ENCODE results near the gene SDK1. TPM values are rescaled to one million over a fixed set of nuclear protein-coding genes. Genes with fewer than 3 reads are reported as not detected.
A peak's percentile ranks its signal among the peaks of the same experiment; 100 is the strongest.

SDK1 gene
- total RNA-seq, 1 donor from 2014 or later = 1.3 TPM

DNA sequence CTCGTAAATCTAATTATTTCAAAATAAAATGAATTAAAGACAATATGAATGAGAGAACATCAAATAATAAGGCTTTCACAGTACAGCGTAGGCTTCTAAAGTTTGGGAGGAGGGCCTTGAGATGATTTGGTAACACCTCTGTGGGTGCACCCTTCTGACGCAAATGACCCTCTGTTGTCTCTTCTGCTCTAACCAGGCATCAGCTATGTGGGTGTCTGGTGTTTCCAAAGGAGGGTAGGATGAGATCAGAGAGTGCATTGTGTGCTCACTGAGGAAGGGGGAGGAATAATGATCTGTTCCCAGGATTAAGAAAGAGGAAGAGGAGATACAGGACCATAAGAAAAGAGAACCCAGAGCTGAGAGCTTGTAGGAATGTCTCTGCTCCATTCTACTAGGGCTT lies 420.4 kb downstream of the SDK1 start:
- Mint-ChIP-seq H3K9me3 (no peaks in the 10 kb centered on the region), H3K36me3 (ENCODE audit: low read depth) (no peaks in the 10 kb centered on the region), H3K4me1 (no peaks in the 10 kb centered on the region), H3K27me3 (peaks cover 2% of the 10 kb centered on the region), H3K4me3 (no peak overlapping the region), H3K27ac (no peak overlapping the region)
- CTCF ChIA-PET = no interaction called here
- ATAC-seq (ENCODE audit: low read depth) = no peak
- intact Hi-C loops (cut with micrococcal nuclease) = loop anchor here (5.0 kb wide), 2 partner anchors 419 to 834 kb away; partner anchors contain the start of gene SDK1
- POLR2A ChIA-PET = no interaction called here
- TF ChIP-seq, protein P1, sequence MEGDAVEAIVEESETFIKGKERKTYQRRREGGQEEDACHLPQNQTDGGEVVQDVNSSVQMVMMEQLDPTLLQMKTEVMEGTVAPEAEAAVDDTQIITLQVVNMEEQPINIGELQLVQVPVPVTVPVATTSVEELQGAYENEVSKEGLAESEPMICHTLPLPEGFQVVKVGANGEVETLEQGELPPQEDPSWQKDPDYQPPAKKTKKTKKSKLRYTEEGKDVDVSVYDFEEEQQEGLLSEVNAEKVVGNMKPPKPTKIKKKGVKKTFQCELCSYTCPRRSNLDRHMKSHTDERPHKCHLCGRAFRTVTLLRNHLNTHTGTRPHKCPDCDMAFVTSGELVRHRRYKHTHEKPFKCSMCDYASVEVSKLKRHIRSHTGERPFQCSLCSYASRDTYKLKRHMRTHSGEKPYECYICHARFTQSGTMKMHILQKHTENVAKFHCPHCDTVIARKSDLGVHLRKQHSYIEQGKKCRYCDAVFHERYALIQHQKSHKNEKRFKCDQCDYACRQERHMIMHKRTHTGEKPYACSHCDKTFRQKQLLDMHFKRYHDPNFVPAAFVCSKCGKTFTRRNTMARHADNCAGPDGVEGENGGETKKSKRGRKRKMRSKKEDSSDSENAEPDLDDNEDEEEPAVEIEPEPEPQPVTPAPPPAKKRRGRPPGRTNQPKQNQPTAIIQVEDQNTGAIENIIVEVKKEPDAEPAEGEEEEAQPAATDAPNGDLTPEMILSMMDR (IDR thresholded peaks at IDR 0.05) = no peak
- DNase-seq = no peak

- DNase-seq (peak; percentile 18), ATAC-seq (ENCODE audit: low read depth) (peak; percentile 64)
- H3K9me3 Mint-ChIP-seq = no peaks in the 10 kb centered on the region
- no peak overlapping the region for H3K4me3 Mint-ChIP-seq
- ChIA-PET POLR2A (no interaction called here), CTCF (no interaction called here)
- TF ChIP-seq, protein P1 (IDR thresholded peaks at IDR 0.05) = no peak
- no peaks in the 10 kb centered on the region for H3K4me1 Mint-ChIP-seq
- intact Hi-C loops (cut with micrococcal nuclease) = loop anchor here (5.0 kb wide), 2 partner anchors 420 to 835 kb away; partner anchors contain the start of gene SDK1
- H3K36me3 Mint-ChIP-seq (ENCODE audit: low read depth) = no peaks in the 10 kb centered on the region
- no peak overlapping the region for H3K27ac Mint-ChIP-seq
- peaks cover 2% of the 10 kb centered on the region for H3K27me3 Mint-ChIP-seq
Measured at GRCh38 chr7:3722396-3722922, 421.4 kb downstream of the SDK1 start.

GRCh38 chr7:3725155-3726059 lies 424.4 kb downstream of the SDK1 start:
- no peaks in the 10 kb centered on the region for H3K4me1 Mint-ChIP-seq
- H3K27ac Mint-ChIP-seq = no peak overlapping the region
- no peak overlapping the region for H3K4me3 Mint-ChIP-seq
- POLR2A ChIA-PET = no interaction called here
- DNase-seq = no peak
- no peaks in the 10 kb centered on the region for H3K9me3 Mint-ChIP-seq
- H3K36me3 Mint-ChIP-seq (ENCODE audit: low read depth) = no peaks in the 10 kb centered on the region
- TF ChIP-seq, protein P1 (IDR thresholded peaks at IDR 0.05) = no peak
- peaks cover 2% of the 10 kb centered on the region for H3K27me3 Mint-ChIP-seq
- CTCF ChIA-PET = no interaction called here
- intact Hi-C loops (cut with micrococcal nuclease) = no loop called here
- no peak for ATAC-seq (ENCODE audit: low read depth)

DNA sequence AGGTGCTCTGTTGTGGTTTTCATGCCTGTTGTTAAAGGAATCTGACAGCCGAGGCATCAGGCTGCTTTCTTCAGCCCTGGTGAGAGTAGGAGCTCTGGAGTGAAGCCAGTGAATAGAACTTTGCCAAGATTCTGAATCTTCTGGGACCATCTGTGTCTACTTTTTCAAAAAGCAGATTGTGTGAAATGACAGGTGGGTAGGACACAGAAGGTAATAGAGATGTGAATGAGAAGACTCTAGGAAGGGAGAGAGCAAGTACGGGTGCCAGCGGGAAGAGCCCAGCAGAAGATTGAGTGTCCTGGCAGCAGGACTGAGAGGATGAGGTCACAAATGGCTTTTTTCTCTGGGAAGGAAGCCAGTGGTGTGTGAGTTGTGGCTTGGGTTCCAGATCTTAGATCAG lies 429.2 kb downstream of the SDK1 start:
- Mint-ChIP-seq H3K4me1 (no peaks in the 10 kb centered on the region), H3K4me3 (no peak overlapping the region), H3K9me3 (no peaks in the 10 kb centered on the region), H3K27me3 (peaks cover 2% of the 10 kb centered on the region), H3K27ac (no peak overlapping the region), H3K36me3 (ENCODE audit: low read depth) (no peaks in the 10 kb centered on the region)
- POLR2A ChIA-PET = no interaction called here
- ATAC-seq (ENCODE audit: low read depth) (no peak), DNase-seq (no peak)
- CTCF ChIA-PET = no interaction called here
- TF ChIP-seq, protein P1 (IDR thresholded peaks at IDR 0.05) = no peak
- intact Hi-C loops (cut with micrococcal nuclease) = no loop called here

DNA sequence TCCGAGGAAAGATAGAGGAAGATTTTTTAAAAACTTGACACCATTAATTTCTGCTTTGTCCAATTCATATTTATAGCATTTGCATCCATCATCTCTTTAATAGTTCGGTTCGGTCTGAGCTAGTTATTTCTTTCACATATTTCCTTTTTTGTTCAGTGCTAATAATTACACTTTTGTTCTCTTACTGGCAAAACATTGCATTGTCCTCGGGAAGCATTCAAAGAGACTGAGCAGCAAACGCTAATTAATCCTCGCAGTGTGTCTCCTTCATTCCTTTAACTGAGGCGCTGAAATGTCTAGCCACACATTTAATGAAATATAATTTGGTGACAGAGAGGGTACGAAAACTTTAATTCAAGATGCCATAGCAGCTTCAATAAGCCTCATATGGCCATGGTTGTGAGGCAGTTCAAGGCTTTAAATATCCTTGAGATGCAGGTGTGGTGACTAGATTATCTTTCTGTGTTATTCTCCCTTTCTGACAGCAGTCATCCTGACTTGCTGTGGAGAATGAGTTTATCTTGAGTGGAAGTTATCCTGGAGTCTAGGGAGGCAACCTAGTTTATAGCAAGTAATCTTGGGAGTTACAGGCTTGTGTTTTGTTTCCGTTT lies 431.4 kb downstream of the SDK1 start:
- POLR2A ChIA-PET = no interaction called here
- Mint-ChIP-seq H3K4me3 (no peak overlapping the region), H3K27ac (no peak overlapping the region), H3K9me3 (no peaks in the 10 kb centered on the region), H3K36me3 (ENCODE audit: low read depth) (no peaks in the 10 kb centered on the region), H3K4me1 (no peaks in the 10 kb centered on the region), H3K27me3 (no peaks in the 10 kb centered on the region)
- no peak for DNase-seq
- intact Hi-C loops (cut with micrococcal nuclease) = no loop called here
- no peak for ATAC-seq (ENCODE audit: low read depth)
- TF ChIP-seq, protein P1 (IDR thresholded peaks at IDR 0.05) = no peak
- CTCF ChIA-PET = no interaction called here

Data from activated B cell treated with CpG ODN at 0.5 μM for 24 hours (primary cell).